WTC11 (cell line): ENCODE data around the gene MT1H. TPM values are rescaled to one million over a fixed set of nuclear protein-coding genes. Genes with fewer than 3 reads are reported as not detected.

Source experiments
- ATAC-seq: fragments of 200-7000 bp; cut with Tn5 transposase; 2 replicates; pipeline ENCODE4 v1.10.0; 2021; ENCODE audit warnings: mild to moderate bottlenecking, moderate library complexity
- CTCF ChIA-PET: fragments of 300-600 bp; sonication (Branson Sonifier 250); formaldehyde crosslinking; loops from one replicate; lab custom pipeline; 2021; ENCODE audit warnings: antibody characterized with exemption; lab: Charles Lee
- POLR2A ChIA-PET: fragments of 350-600 bp; sonication (Branson Sonifier 250); formaldehyde crosslinking; loops from one replicate; lab custom pipeline; 2021; ENCODE audit warnings: antibody characterized with exemption; lab: Charles Lee
- DNase-seq: peaks from one replicate; pipeline ENCODE4 v3.0.0; 2021; ENCODE audit warnings: low spot score
- H3K27ac Mint-ChIP-seq: 2 replicates; pipeline ENCODE4 v1.8.0; 2021; ENCODE audit warnings: mixed read lengths
- H3K27me3 Mint-ChIP-seq: 2 replicates; pipeline ENCODE4 v1.8.0; 2021; ENCODE audit warnings: low read depth, mild to moderate bottlenecking, moderate library complexity, mixed read lengths
- H3K36me3 Mint-ChIP-seq: 2 replicates; pipeline ENCODE4 v1.8.0; 2021; ENCODE audit warnings: mixed read lengths
- H3K4me1 Mint-ChIP-seq: 2 replicates; pipeline ENCODE4 v1.8.0; 2022; ENCODE audit warnings: mixed read lengths
- H3K4me3 Mint-ChIP-seq: 2 replicates; pipeline ENCODE4 v1.8.0; 2021; ENCODE audit warnings: mild to moderate bottlenecking, moderate library complexity, mixed read lengths
- H3K9me3 Mint-ChIP-seq: 2 replicates; pipeline ENCODE4 v1.8.0; 2021; ENCODE audit warnings: mixed read lengths
- ATF6 ChIP-seq: sonication (generic); formaldehyde crosslinking; IDR thresholded peaks from 2 replicates; pipeline ENCODE4 v1.8.1; 2023; ENCODE audit warnings: mild to moderate bottlenecking, missing genetic modification reagents
- ESRRA ChIP-seq: sonication (generic); formaldehyde crosslinking; IDR thresholded peaks from 2 replicates; pipeline ENCODE4 v1.8.1; 2022; ENCODE audit warnings: mild to moderate bottlenecking, missing genetic modification reagents, borderline replicate concordance
- FOXJ3 ChIP-seq: sonication (generic); formaldehyde crosslinking; IDR thresholded peaks from 2 replicates; pipeline ENCODE4 v1.9.0; 2021; ENCODE audit warnings: missing genetic modification reagents, mild to moderate bottlenecking, borderline replicate concordance
- GRHL2 ChIP-seq: fragments of 250-450 bp; sonication (Bioruptor Pico); IDR thresholded peaks from 2 replicates; pipeline ENCODE4 v1.8.0; 2022; ENCODE audit warnings: mild to moderate bottlenecking, moderate library complexity; ENCODE audit not compliant: insufficient replicate concordance, severe bottlenecking
- HMGA2 ChIP-seq: fragments of 250-450 bp; sonication (Bioruptor Pico); IDR thresholded peaks from 2 replicates; pipeline ENCODE4 v1.4.0; 2021; ENCODE audit warnings: mild to moderate bottlenecking, moderate library complexity
- HMGXB4 ChIP-seq: sonication (generic); formaldehyde crosslinking; IDR thresholded peaks from 2 replicates; pipeline ENCODE4 v1.8.1; 2023; ENCODE audit warnings: mild to moderate bottlenecking, moderate library complexity, missing genetic modification reagents
- JAZF1 ChIP-seq: fragments of 250-450 bp; sonication (Bioruptor Pico); IDR thresholded peaks from 2 replicates; pipeline ENCODE4 v1.9.0; 2021; ENCODE audit warnings: moderate library complexity, mild to moderate bottlenecking, inconsistent platforms
- MYBL2 ChIP-seq: sonication (generic); formaldehyde crosslinking; IDR thresholded peaks from 2 replicates; pipeline ENCODE4 v1.8.1; 2023; ENCODE audit warnings: mild to moderate bottlenecking, moderate library complexity, missing genetic modification reagents
- NR1H2 ChIP-seq: sonication (generic); formaldehyde crosslinking; IDR thresholded peaks from 2 replicates; pipeline ENCODE4 v1.9.0; 2021; ENCODE audit warnings: mild to moderate bottlenecking, moderate library complexity, missing genetic modification reagents
- NR2C2 ChIP-seq: sonication (generic); formaldehyde crosslinking; IDR thresholded peaks from 2 replicates; pipeline ENCODE4 v1.8.0; 2022; ENCODE audit warnings: mild to moderate bottlenecking, missing genetic modification reagents
- STAT6 ChIP-seq: sonication (generic); formaldehyde crosslinking; conservative IDR thresholded peaks from 2 replicates; pipeline ENCODE4 v1.8.1; 2023; ENCODE audit warnings: mild to moderate bottlenecking, low read depth, missing genetic modification reagents, moderate library complexity
- TCF7 ChIP-seq: sonication (generic); formaldehyde crosslinking; IDR thresholded peaks from 2 replicates; pipeline ENCODE4 v1.8.0; 2022; ENCODE audit warnings: mild to moderate bottlenecking, low read depth, missing genetic modification reagents, moderate library complexity
- TP53 ChIP-seq: sonication (generic); formaldehyde crosslinking; IDR thresholded peaks from 2 replicates; pipeline ENCODE4 v1.8.1; 2023; ENCODE audit warnings: mild to moderate bottlenecking, missing genetic modification reagents
- ZNF138 ChIP-seq: sonication (generic); formaldehyde crosslinking; conservative IDR thresholded peaks from 2 replicates; pipeline ENCODE4 v1.8.1; 2022; ENCODE audit warnings: mild to moderate bottlenecking, moderate library complexity, missing genetic modification reagents
- ZNF281 ChIP-seq: sonication (generic); formaldehyde crosslinking; IDR thresholded peaks from 2 replicates; pipeline ENCODE4 v1.8.0; 2023; ENCODE audit warnings: mild to moderate bottlenecking, missing genetic modification reagents
- ZNF317 ChIP-seq: sonication (generic); formaldehyde crosslinking; IDR thresholded peaks from 2 replicates; pipeline ENCODE4 v1.8.1; 2023; ENCODE audit warnings: low read depth, mild to moderate bottlenecking, moderate library complexity, missing genetic modification reagents, borderline replicate concordance
- ZNF416 ChIP-seq: fragments of 250-450 bp; sonication (Bioruptor Pico); IDR thresholded peaks from 2 replicates; pipeline ENCODE4 v1.9.0; 2021; ENCODE audit warnings: mild to moderate bottlenecking, inconsistent platforms
- ZNF425 ChIP-seq: fragments of 250-450 bp; sonication (Bioruptor Pico); conservative IDR thresholded peaks from 2 replicates; pipeline ENCODE4 v1.9.0; 2021; ENCODE audit warnings: mild to moderate bottlenecking
- ZNF512 ChIP-seq: sonication (generic); formaldehyde crosslinking; IDR thresholded peaks from 2 replicates; pipeline ENCODE4 v1.8.1; 2022; ENCODE audit warnings: missing genetic modification reagents, borderline replicate concordance
- ZNF532 ChIP-seq: fragments of 250-450 bp; sonication (Bioruptor Pico); IDR thresholded peaks from 2 replicates; pipeline ENCODE4 v1.9.0; 2021; ENCODE audit warnings: mild to moderate bottlenecking, borderline replicate concordance
- total RNA-seq: library from RNA; stranded (reverse); gene quantifications from 3 replicates; pipeline ENCODE4 v1.2.3, GENCODE V29; 2021

Gene MT1H
- total RNA-seq, 1 experiment from 2014 or later = 122 TPM

- Mint-ChIP-seq H3K36me3 (peaks cover 2% of the 10 kb centered on the region; the same call in 1 of the 2 replicates), H3K27ac (no peak overlapping the region), H3K4me1 (peaks cover 55% of the 10 kb centered on the region), H3K9me3 (peaks cover 8% of the 10 kb centered on the region; the same call in 1 of the 2 replicates), H3K4me3 (no peak overlapping the region), H3K27me3 (peaks cover 98% of the 10 kb centered on the region)
- DNase-seq = no peak
- no peak for TF ChIP-seq FOXJ3 (CRISPR knock-in tag)
- no peak for TF ChIP-seq STAT6 (CRISPR knock-in tag)
- no peak for TF ChIP-seq HMGA2 (CRISPR knock-in tag)
- TF ChIP-seq JAZF1 = no peak
- TF ChIP-seq ZNF317 (CRISPR knock-in tag) = no peak
- no peak for TF ChIP-seq ZNF512
- TF ChIP-seq ZNF281 (CRISPR knock-in tag) = no peak
- TF ChIP-seq ATF6 (CRISPR knock-in tag) = no peak
- no peak for TF ChIP-seq TP53 (CRISPR knock-in tag)
- TF ChIP-seq NR2C2 (CRISPR knock-in tag) = no peak
- no peak for TF ChIP-seq ESRRA (CRISPR knock-in tag)
- TF ChIP-seq NR1H2 (CRISPR knock-in tag) = no peak
- no peak for TF ChIP-seq ZNF416 (CRISPR knock-in tag)
- no peak for TF ChIP-seq ZNF532 (CRISPR knock-in tag)
- TF ChIP-seq TCF7 = no peak
- no peak for TF ChIP-seq ZNF138
- no peak for TF ChIP-seq MYBL2 (CRISPR knock-in tag)
- no peak for TF ChIP-seq HMGXB4 (CRISPR knock-in tag)
- TF ChIP-seq GRHL2 (CRISPR knock-in tag) = no peak
- no peak for TF ChIP-seq ZNF425
- POLR2A ChIA-PET = interaction anchor here (0.5 to 4.9 kb wide), 3 partner anchors 10 to 46 kb away, joined by 3 to 68 read pairs (median 3); partner anchors contain the start of gene MT2A
- CTCF ChIA-PET = interaction anchor here (0.8 to 2.4 kb wide), 2 partner anchors 20 to 52 kb away, joined by 3 to 6 read pairs; no protein-coding TSS in a partner anchor
- no peak for ATAC-seq
Measured at GRCh38 chr16:56623637-56624036, 46.0 kb upstream of the MT1H start.
